ENCODE results near the gene SUN1. TPM values are rescaled to one million over a fixed set of nuclear protein-coding genes. Genes with fewer than 3 reads are reported as not detected.
A peak's percentile ranks its signal among the peaks of the same experiment; 100 is the strongest.

Gene SUN1
- total RNA-seq, 1 experiment from 2014 or later: 158 TPM

- ChIA-PET CTCF (interaction anchor here (1.0 kb wide), 1 partner anchor 76 kb away, joined by 3 read pairs; no protein-coding TSS in a partner anchor), POLR2A (no interaction called here)
- H3K4me1 Mint-ChIP-seq: no peaks in the 10 kb centered on the region
- no peaks in the 10 kb centered on the region for H3K27me3 Mint-ChIP-seq (ENCODE audit: low read depth)
- H3K36me3 Mint-ChIP-seq: no peaks in the 10 kb centered on the region
- H3K9me3 Mint-ChIP-seq: no peaks in the 10 kb centered on the region
- no peak overlapping the region for H3K4me3 Mint-ChIP-seq
- DNase-seq (ENCODE audit: low spot score) (peak; percentile 8), ATAC-seq (no peak)
- TF ChIP-seq USF1 (CRISPR knock-in tag; IDR thresholded peaks at IDR 0.05) (no peak), CTCF (IDR thresholded peaks at IDR 0.05) (no peak), CBFB (CRISPR knock-in tag; IDR thresholded peaks at IDR 0.05; ENCODE audit: low read depth) (no peak), MYBL2 (CRISPR knock-in tag; IDR thresholded peaks at IDR 0.05) (no peak), MLX (CRISPR knock-in tag; IDR thresholded peaks at IDR 0.05) (no peak), JUN (CRISPR knock-in tag; IDR thresholded peaks at IDR 0.05) (no peak), ZNF138 (CRISPR knock-in tag; conservative IDR thresholded peaks at IDR 0.05) (no peak), ZMAT4 (CRISPR knock-in tag; IDR thresholded peaks at IDR 0.05) (no peak), MAX (CRISPR knock-in tag; IDR thresholded peaks at IDR 0.05) (no peak), ATF6 (CRISPR knock-in tag; IDR thresholded peaks at IDR 0.05) (no peak), EMX1 (CRISPR knock-in tag; IDR thresholded peaks at IDR 0.05) (no peak), GRHL2 (CRISPR knock-in tag; IDR thresholded peaks at IDR 0.05; ENCODE audit: insufficient replicate concordance, severe bottlenecking) (no peak), RELA (CRISPR knock-in tag; IDR thresholded peaks at IDR 0.05; ENCODE audit: borderline replicate concordance) (no peak), NR1H2 (CRISPR knock-in tag; IDR thresholded peaks at IDR 0.05) (no peak), ETV6 (CRISPR knock-in tag; IDR thresholded peaks at IDR 0.05) (no peak), SMAD4 (CRISPR knock-in tag; IDR thresholded peaks at IDR 0.05) (no peak), E2F5 (CRISPR knock-in tag; IDR thresholded peaks at IDR 0.05) (no peak), FOXJ3 (CRISPR knock-in tag; IDR thresholded peaks at IDR 0.05; ENCODE audit: borderline replicate concordance) (no peak), TCF7 (CRISPR knock-in tag; IDR thresholded peaks at IDR 0.05; ENCODE audit: low read depth) (no peak), USF2 (CRISPR knock-in tag; IDR thresholded peaks at IDR 0.05) (no peak)
- H3K27ac Mint-ChIP-seq: no peak overlapping the region
Observed at GRCh38 chr7:917255-918117, 85.2 kb downstream of the SUN1 start.
